ENCODE data around the gene ARHGEF2.
"Not testable (repeated sequence)": the region's sequence is repeated elsewhere in the genome, so short reads cannot be mapped to it uniquely, and the experiment has no call there.

The ARHGEF2 gene

DNA sequence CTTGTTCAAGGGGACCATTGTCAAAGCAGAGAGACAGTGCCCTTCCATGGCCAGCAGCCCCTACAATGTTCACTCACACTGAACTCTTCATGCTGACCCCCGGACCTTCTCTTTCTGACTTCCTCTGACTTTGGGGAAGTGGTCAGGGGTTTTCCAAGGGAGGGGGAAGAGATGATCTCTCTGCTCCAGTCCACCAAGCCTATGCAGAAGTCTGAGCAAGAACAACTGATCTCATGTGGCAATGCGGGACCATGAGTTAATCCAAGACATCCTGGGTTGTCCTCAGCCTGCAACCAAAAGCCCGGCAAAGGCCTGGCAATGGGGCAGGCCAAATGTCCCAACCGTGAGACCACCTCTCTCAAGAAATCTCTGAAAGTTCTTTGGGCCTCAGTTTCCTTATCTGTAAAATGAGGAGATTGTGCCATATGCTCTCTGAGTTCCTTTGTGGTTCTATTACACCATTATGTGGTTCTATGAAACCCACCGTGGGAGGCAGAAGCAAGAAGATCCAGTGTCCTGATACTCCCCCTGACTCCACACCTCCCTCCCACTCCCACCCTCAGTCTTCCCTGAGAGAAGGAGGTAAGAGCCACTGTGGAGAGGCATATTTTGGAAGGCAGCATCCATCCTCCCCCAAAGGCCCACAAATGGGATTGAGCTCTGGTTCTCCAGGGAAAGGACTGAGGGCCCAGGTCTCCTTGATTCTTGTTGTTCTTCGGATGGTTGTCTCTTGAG is 11.8 kb upstream of the ARHGEF2 start:
- no peak for DNase-seq (ENCODE audit: low read depth)

DNA sequence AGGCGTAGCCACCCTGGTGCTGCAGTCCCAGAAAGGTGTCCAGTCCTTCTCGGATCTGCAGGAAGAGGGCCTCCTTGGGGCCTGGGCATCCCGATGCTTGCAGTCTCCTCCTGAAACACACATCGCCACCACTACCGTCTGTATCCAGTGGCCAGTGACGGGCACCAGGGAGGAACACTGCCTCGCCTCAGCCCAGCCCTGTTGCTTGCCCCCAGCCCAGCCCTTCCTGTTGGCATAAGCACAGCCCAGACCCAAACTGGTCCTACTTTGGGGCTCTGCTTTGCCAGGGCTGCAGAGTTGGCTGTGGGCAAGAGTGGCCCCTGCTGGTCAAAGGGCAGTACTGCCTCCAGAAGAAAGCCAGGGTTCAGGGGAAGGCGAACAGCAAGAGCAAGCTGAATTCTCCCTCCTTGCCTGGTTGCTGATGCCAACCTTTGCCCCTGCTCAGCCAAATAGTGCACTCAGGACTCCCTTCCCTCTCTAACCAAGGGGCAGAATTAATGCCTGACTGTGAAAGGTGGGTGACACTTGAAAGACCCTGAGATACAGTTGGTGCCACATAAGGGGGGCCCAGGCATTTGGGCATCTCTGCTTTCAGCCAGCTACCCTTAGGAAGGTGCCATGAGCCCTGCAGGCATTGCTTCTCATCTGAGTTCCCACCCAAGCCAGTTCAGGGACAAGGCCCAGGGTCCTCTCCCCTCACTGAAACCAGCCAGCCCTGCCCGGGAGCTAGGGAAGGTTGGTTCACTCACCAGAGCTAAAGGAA is 11.1 kb upstream of the ARHGEF2 start:
- peak; percentile 68 for DNase-seq (ENCODE audit: low read depth)

DNA sequence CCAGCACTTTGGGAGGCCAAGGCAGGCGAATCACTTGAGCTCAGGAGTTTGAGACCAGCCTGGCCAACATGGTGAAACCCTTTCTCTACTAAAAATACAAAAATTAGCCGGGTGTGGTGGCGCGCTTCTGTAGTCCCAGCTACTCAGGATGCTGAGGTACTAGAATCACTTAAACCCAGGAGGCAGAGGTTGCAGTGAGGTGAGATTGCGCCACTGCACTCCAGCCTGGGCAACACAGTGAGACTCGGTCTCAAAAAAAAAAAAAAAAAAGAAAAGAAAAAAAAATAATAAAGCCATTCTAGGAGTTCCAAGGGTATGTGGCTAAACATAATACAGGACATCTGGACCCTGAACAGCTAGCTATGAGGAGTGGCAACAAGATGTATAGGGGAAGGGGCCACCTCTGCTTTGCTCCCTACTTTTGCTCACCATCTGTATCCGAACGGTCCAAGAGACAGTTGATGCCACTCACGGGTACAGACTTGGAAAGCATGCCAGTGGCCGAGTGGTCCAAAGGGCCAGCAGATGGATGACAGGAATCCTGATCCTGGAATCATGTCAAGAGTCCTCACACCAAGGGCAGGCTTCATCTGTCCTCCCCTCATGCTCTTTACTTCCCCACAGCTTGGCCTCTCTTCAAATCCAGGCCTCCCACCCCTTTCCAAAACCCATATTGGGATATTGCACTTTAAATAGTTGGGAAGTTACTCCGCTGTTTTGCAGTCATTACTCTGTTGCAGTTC is 6.7 kb upstream of the ARHGEF2 start:
- not testable (repeated sequence) for DNase-seq (ENCODE audit: low read depth)

DNA sequence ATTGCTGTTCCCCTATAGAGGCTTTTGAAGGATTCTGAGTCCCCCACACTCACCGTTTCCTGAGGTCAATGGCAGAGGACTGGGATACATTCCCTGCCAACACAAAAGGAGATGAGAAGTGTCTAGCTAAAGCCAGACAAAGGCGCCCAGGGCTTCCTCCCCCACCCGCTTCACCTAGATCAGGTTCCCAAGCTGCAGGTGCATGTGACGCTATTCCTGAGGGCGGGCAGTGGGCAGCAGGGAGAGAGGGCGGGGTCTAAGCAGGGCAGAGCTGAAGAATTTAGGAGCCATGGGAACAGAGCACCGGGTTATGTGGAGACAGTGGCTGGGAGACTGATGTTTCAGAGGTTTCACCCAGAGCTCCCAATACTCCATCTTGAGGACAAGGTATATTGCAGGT is 6.0 kb upstream of the ARHGEF2 start:
- no peak for DNase-seq (ENCODE audit: low read depth)

DNA sequence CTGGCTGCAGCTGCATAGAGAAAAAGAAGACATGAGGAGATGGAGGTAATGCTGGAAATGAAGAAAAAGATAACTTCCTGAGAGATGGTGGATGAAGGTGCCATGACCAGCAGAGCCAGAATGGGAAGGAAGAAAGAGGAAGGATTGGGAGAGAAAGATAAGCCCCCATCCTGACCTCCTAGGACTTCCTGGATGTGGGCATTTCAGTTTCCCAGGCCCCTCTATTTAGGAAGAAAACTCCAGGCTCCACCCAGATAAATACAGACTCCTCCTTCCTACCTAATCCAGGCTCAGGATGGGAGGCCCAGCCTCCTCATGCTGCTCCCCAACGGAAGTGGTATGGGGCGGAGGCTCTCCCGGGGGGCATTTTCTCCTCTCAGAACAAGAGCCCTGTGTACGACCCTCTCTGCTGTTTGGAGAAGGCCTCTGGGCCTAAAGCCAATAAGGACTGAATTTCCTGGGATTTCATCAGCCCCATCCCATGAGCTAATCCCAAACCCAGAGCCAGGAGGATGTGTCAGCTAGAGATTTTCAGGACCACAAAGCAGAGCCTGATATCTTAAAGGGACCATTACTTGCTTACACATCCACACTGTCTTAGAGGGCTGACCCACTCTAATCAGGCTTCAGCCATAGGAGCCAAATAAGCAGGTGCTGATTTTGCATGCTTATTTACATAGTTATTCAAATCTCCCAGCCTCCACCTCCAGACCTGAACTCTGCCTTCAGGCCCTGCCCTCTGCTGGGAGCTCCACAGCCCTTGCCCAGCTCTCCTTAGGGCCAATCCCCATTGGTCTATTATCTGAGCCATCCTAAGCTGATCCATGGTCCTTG is 5.1 kb upstream of the ARHGEF2 start:
- no peak for DNase-seq (ENCODE audit: low read depth)

DNA sequence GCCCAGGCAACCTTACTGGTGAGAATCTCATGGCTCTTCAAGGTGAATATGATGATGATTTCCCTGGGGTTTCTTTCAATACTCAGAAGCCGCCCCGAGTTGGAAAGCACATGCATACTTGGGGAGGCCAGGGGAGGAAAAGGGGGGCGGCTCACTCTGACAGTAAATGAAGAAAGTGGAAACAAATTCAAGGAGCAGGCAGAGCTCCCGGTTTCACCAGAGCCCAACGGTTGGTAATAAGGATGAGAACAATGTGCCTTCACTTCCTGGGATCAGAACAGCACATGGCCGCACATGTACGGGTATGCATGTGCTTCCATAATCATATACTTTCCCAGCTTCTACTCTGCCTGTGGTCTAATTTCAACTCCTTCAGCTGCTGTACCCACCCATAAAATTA is 3.8 kb upstream of the ARHGEF2 start:
- no peak for DNase-seq (ENCODE audit: low read depth)

DNA sequence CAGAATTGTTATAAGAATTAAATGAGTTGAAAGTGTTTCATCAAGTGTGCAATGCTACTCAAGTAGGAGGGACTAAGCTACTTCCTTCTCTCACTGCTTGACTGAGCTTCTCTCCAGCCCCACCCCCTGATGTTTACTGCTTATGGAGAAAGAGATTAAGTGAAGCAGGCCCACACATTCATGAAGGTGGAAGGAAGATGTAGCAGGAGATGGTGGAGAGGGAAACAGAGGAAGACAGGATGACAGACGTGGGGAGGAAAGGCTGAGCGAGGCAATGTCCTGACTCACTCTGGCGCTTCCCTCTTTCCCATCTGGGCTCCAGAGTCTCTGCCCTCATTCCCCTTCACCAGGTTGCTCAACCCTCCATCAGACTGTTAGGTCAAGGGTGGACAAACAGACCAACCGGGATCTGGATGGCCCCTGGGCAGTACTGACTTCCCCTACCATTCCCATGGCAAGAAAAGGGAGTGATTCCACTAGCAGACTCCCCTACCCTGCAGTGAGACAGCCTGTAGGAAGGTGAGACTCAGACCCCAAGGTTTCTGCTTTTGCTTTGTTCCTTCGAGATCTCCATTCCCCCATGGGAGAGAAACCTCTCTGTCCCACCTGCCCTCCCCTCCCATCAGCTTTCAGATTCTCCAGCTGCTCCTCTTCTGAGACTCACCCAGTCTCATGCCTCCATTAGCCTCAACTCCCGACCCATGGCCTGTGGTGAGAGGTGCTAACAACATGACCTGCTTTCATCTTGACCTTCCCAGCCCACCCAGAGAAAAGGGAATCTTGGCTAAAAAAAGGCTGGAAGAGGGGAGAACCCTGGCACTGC is 3.1 kb upstream of the ARHGEF2 start:
- no peak for DNase-seq (ENCODE audit: low read depth)

DNA sequence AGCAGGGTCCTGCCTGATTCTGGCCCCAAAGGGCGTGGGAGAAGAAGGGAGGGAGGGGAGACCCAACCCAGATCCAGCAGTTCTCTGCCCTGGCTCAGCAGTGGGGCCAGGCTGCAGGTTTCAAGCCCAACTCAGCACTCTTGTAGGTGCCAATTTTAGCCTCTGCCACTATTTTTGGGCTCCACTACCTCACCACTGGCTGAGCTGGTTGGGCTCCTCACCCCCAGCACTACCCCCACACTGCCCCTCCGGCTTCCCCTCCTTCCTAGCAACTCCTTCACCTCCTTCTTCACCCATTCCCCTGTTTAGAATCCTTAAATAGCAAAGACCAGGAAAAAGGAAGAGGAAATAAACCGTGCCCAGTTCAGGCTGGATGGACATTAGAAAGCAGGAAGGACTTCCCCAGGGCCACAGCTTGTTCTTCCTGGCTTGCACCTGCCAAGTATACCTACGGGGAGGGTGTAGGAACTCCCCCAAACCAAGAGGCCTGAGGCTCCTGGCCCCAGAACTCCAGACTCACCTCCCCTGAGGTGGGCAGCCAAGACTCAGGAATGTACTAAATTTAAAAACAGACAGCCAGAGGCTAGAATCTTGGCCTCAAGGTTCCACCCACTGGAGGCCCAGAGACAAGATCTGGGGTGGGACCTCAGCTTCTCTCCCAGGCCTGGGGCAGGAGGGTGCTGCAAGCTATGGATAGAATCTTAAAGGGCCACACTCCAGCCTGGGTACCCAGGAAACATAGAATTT is 1.4 kb upstream of the ARHGEF2 start:
- DNase-seq (ENCODE audit: low read depth), result no peak

DNA sequence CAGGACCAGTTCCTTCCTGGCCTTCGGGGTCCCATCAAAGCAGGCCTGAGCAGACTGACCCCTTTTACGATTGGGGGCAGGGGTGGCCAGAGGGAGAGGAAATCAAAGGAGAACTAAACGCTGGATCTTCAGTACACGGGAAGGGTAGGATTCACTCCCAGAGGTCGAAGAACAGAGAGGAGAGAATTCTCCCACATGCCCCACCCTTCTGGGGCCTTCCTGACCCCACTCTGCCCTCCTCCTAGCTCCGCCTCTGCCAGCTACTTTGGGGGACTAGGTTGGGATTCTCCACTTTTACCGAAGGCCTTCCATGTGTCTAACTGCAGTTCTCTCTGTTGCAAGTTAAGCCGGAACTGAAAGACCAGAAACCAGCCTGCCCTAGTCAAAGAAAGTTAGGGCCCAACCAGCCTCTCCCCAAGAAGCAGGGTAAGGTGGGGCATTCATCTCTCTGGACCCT is 654 bp upstream of the ARHGEF2 start:
- DNase-seq (ENCODE audit: low read depth), result no peak

DNA sequence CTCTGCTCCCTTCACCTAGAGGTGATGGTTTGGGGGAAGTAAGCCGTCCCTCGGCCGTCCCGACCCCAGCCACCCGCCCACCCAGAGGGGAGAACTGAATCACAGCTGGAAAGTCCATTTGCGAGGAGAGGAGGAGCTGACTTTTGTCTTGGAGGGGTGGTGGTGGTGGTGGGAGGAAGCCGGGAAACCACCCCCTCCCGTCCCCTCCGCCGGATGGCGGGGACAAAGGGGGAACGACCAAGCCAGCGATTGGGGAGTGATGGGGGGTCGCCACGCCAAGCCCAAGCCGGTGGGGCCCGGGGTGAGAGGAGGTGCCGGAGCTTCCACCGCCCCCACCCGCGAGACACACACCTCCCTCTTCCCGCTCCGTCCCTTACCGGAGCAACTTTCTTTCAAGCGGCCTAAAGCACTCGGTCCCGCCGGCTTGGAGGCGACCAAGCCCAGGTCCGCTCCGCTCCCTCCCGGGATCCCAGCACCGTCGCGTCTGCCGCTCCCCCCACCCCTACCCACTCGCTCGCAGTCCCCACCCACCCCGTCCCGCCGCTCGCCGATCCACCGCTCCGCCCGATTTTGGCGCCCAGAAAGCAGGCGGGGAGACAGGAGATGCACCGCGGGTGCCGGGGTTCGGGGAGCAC is 540 bp downstream of the ARHGEF2 start:
- no peak for DNase-seq (ENCODE audit: low read depth)

DNA sequence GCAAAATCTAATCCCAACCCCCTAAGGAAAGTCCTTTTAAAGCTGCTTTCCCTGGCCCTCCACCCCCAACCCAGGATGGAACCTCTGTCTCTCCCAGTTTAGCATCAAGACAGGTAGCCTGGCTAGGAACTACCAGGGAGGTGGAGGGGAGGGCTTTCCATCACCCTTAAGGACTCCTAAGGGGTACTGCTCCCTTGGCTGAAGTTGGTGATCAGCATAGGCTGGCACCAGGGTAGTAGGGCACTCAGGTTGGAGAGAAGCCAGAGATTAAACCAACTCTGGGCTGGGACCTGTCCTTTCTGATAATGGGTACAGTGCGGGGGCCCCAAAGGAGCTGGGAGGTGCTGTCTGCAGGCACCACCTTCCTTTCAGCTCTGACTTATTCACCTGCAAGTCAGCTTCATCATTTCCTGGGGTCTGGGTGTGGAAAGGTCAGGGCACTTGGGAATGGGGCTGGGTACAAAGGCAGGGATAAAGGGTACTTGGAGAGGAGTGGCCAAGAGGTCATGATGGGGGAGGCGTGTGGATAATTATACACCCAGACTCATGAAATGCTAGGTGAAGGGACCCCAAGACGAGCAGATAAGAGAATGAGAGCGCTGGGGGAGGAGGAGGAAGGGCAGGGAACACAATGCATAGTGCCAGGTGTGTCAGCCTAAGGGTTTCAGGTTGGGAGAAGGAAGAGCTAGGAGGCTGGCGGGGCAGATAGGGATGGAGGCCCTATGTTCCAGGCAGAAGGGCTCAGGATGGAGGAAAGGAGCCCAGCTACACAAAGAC is 1.2 kb downstream of the ARHGEF2 start:
- DNase-seq (ENCODE audit: low read depth), result no peak

DNA sequence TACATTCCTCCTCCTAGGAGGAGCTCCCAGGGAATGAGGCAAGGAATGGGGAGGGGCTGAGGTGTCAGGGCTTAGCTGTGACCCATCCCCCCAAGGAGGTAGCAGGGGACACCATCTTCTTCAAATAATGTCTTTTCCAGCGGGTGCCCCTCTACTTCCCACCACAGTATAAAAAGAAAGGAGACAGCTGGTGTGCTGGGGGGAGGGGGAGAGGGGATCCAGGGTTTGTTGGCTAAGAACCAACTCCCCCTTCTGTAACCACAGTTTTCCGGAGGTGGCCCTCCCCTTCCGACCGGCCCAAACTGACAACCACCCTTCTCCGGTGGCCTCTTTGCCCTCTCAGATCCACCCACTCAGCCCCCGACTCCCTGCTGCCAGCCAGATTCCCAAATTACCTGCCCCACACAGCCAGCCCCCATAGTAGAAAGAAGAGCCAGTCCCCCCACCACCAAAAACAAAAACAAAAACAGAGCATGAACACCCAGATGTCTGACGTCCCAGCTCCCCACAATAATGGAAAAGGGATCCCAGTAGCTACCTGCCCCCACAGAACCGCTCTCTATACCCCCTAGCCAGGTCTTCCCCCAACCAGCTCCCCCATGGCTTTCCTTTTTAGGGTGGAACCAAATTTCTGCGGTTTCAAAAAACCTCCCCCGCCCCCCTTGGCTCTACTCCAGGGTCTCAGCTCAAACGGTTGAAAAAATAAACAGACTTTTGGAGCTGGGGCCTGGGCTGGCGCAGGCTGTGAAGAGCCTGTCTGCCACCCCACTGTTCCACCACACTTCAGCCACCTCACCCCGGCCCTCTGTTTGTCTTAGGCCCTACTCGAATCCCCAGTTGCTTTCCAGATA is 2.1 kb downstream of the ARHGEF2 start:
- DNase-seq (ENCODE audit: low read depth), result peak; percentile 70

DNA sequence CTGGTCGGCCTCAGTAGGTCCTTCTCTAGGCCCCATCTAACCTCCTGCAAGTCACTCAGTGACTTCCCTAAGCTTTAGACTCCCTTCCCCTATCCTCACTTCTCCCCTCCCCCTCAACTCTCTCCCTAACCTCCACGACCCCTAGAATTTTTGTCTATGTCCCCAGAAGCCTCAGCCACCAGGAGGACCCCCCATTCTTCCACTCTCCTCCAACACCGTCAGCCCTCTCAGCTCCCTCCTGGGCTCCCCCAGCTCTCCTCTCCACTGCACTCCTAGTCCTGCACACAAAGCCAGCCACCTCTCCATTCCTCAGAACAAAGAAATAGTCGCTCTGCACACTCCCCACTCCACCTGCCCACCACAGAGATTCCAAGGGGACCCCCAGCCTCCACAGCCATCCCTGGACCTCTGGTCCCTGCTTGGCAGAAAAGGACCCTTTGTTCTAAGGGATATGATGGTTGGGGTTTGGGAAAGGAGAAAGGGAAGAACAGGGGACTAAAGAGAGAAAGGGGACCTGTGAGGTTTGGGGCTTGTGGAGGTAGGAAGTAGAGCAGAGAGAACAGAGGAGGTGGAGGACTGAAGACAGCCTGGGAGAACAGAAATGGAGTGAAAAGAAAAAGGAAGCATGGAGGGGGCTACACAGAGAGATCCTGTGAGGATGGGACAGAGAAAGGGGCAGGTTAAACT is 2.8 kb downstream of the ARHGEF2 start:
- DNase-seq (ENCODE audit: low read depth), result no peak

DNA sequence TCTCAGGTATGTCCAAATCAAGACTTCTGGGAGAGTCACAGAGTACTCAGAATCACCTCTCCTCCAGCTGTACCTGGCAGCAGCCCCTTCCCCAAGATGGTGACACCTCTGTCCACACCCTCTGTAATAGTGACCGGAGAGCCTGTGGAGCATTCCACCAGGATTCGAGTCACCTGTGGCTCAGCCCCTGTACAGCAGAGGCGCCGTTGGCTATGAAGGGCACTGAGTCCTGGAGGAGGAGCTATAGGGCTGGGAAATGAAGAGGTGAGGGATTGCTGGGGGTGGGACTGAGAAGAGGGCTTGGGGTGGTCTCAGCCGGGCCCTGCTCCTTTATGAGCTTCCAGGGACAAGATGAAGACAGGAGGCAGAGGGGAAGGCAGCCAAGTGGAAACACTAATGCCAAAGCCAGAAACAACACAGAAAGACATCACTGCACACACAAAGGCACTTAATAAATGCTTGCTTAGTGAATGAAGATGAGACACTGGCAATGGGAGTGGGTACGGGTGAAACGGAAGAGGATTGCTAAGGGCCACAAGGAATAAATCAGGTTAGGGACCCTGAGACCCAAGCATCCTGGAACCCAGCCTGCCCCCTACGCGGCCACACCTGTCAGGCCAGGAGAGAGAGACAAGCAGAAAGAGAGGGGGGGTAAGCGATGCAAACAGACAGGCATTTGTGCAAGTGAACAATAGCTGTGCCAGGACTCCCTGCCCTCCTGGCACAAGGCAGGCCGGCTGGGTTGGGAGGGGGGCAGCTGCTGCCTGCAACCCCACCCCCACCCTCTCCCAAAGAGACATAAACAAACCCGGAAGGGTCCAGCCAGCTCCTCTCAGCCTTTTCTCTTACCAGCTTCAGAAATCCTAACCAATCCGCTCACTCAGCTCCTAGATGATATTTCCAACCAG is 3.9 kb downstream of the ARHGEF2 start:
- no peak for DNase-seq (ENCODE audit: low read depth)

DNA sequence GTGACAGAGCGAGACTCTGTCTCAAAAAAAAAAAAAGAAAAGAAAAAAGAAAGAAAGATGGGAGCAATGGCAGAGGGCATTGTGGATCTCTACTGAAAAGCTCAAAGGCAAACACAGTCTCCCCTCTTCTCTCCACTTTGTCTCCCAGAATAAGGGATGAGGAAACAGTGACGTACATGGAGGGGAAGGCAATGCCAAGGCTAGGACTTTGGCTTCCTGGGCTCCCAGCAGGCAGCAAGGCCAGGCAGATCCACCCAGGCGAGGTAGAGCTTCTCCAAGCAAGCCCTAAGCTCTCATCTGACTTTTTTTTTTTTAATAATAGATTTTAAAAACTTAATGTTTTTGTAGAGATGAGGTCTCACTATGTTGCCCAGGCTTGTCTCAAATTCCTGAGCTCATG is 4.6 kb downstream of the ARHGEF2 start:
- no peak for DNase-seq (ENCODE audit: low read depth)

Data from activated T-cell treated with anti-CD3 and anti-CD28 coated beads for 1 hour (primary cell).